Keratinocyte (primary cell): ENCODE measurements around the gene CPED1. TPM values are rescaled to one million over a fixed set of nuclear protein-coding genes. Genes with fewer than 3 reads are reported as not detected.

ENCODE experiments used
- DNase-seq: peaks from one replicate; pipeline ENCODE4 v3.0.0-alpha.2; 2011; ENCODE audit warnings: low read depth, missing footprints, low spot score
- FAIRE-seq: peaks from 2 replicates; lab custom pipeline; 2011; peaks lifted over from hg19 to GRCh38; lab: Jason Lieb, UNC
- H2AFZ ChIP-seq: 2 replicates; pipeline ENCODE4 v1.6.0; 2012; ENCODE audit warnings: low read length, control low read depth, inconsistent platforms; ENCODE audit not compliant: control insufficient read depth
- H3K27ac ChIP-seq: 2 replicates; pipeline ENCODE4 v1.5.1; 2011; ENCODE audit warnings: low read length; ENCODE audit not compliant: control insufficient read depth, insufficient read depth
- H3K27me3 ChIP-seq: 3 replicates; pipeline ENCODE4 v1.6.0; 2011; ENCODE audit warnings: low read length; ENCODE audit not compliant: control insufficient read depth, insufficient read depth; ENCODE audit errors: extremely low read depth
- H3K36me3 ChIP-seq, 2 experiments: 2 replicates in 1 of 2; 3 replicates in 1 of 2; pipeline ENCODE4 v1.5.1; 2011; ENCODE audit warnings: low read length in 2 of 2, mild to moderate bottlenecking in 1 of 2; ENCODE audit not compliant: control insufficient read depth in 2 of 2, insufficient read depth in 2 of 2; ENCODE audit errors: extremely low read depth in 1 of 2
- H3K4me1 ChIP-seq: 3 replicates; pipeline ENCODE4 v1.5.1; 2011; ENCODE audit warnings: low read length; ENCODE audit not compliant: control insufficient read depth, insufficient read depth; ENCODE audit errors: extremely low read depth
- H3K4me2 ChIP-seq: 3 replicates; pipeline ENCODE4 v1.6.0; 2011; ENCODE audit warnings: low read depth, low read length; ENCODE audit not compliant: control insufficient read depth, insufficient read depth; ENCODE audit errors: extremely low read depth
- H3K4me3 ChIP-seq, 3 experiments: fragments of 200-600 bp in 1 of 3; sonication (generic) in 1 of 3; 2 replicates in 2 of 3; 3 replicates in 1 of 3; pipeline ENCODE4 v1.5.1; 2011 to 2016; ENCODE audit warnings: low read length in 3 of 3, mild to moderate bottlenecking in 3 of 3, control low read depth in 2 of 3, inconsistent platforms in 1 of 3, low read depth in 1 of 3, mixed read lengths in 1 of 3, mixed run types in 1 of 3, moderate library complexity in 1 of 3; ENCODE audit not compliant: control insufficient read depth in 2 of 3, insufficient read depth in 2 of 3; ENCODE audit errors: extremely low read depth in 1 of 3
- H3K79me2 ChIP-seq: 2 replicates; pipeline ENCODE4 v1.6.0; 2012; ENCODE audit warnings: low read length; ENCODE audit not compliant: control insufficient read depth, insufficient read depth
- H3K9ac ChIP-seq: 3 replicates; pipeline ENCODE4 v1.6.0; 2011; ENCODE audit warnings: low read length; ENCODE audit not compliant: control insufficient read depth, insufficient read depth; ENCODE audit errors: extremely low read depth
- H3K9me1 ChIP-seq: 3 replicates; pipeline ENCODE4 v1.6.0; 2011; ENCODE audit warnings: low read length; ENCODE audit not compliant: control insufficient read depth, insufficient read depth; ENCODE audit errors: extremely low read depth
- H3K9me3 ChIP-seq: 2 replicates; pipeline ENCODE4 v1.5.1; 2012; ENCODE audit warnings: low read depth, low read length; ENCODE audit not compliant: control insufficient read depth
- H4K20me1 ChIP-seq: 3 replicates; pipeline ENCODE4 v1.6.0; 2011; ENCODE audit warnings: low read length; ENCODE audit not compliant: control insufficient read depth, insufficient read depth; ENCODE audit errors: extremely low read depth
- EZH2 ChIP-seq: IDR thresholded peaks from one replicate; pipeline ENCODE4 v1.6.1; 2012; ENCODE audit warnings: inconsistent platforms, mild to moderate bottlenecking, low read length, moderate library complexity
- dilution Hi-C: fragments of 300-500 bp; cut with MboI; formaldehyde crosslinking; loops from one replicate; pipeline ENCODE4 v1.7.0; 2020; ENCODE audit warnings: low sequenced_read_pairs; ENCODE audit not compliant: extremely low pct_ligation_motif_present
- polyA plus RNA-seq, 5 experiments: library from polyadenylated mRNA; depleted of rRNA in 3 of 5; stranded (reverse) in 3 of 5; stranded (forward) in 1 of 5; unstranded in 1 of 5; fragments of >200 nt; gene quantifications; 1 replicate in 1 of 5; 2 replicates in 3 of 5; 3 replicates in 1 of 5; pipeline versions ENCODE4 v1.2.1 to v1.2.3, GENCODE V29; 2011 to 2012; ENCODE audit warnings: missing spikeins in 2 of 5, low read depth in 1 of 5, low replicate concordance in 1 of 5
- TF ChIP-seq, protein P1 (sequence below), 3 experiments: IDR thresholded peaks in 1 of 3; conservative IDR thresholded peaks in 1 of 3; optimal IDR thresholded peaks in 1 of 3; 2 replicates in 2 of 3; 3 replicates in 1 of 3; pipeline versions ENCODE3 to v1.5.1; 2011; ENCODE audit warnings: low read length in 3 of 3, mild to moderate bottlenecking in 3 of 3, moderate library complexity in 2 of 3, control low read depth in 1 of 3, inconsistent platforms in 1 of 3; ENCODE audit not compliant: insufficient read depth in 2 of 3; ENCODE audit errors: extremely low read depth in 1 of 3

Gene CPED1
- polyA plus RNA-seq, 1 donor (not counting 4 experiments of a cell fraction or from before 2014, with no cell fraction given), result 0.62 TPM

DNA sequence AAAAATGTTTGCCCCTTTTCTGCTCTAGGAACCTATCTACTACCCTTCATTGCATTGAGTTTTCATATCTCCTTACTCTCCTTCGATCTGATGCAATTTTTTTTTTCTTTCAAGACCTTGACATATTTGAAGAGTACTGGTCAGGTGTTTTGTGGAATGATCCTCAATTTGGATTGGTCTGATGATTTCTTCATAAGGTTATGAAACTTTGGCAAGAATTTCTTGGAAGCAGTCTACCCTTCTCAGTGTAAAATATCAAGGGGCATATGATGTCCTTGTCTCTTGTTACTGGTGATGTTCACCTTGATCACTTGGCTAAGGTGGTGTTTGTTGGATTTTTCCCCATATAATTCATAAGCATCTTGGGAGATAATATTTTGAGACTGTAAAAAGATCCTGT, 64.7 kb downstream of the CPED1 start:
- dilution Hi-C loops, result no loop called here
- DNase-seq (no peak), FAIRE-seq (no peak)
- H3K27me3 ChIP-seq, result no peaks in the 10 kb centered on the region
- no peak overlapping the region for H2AFZ ChIP-seq
- H3K79me2 ChIP-seq, result no peaks in the 10 kb centered on the region
- no peak overlapping the region for H3K4me2 ChIP-seq
- no peaks in the 10 kb centered on the region for H3K4me1 ChIP-seq
- no peaks in the 10 kb centered on the region for H3K9me1 ChIP-seq
- TF ChIP-seq, protein P1, sequence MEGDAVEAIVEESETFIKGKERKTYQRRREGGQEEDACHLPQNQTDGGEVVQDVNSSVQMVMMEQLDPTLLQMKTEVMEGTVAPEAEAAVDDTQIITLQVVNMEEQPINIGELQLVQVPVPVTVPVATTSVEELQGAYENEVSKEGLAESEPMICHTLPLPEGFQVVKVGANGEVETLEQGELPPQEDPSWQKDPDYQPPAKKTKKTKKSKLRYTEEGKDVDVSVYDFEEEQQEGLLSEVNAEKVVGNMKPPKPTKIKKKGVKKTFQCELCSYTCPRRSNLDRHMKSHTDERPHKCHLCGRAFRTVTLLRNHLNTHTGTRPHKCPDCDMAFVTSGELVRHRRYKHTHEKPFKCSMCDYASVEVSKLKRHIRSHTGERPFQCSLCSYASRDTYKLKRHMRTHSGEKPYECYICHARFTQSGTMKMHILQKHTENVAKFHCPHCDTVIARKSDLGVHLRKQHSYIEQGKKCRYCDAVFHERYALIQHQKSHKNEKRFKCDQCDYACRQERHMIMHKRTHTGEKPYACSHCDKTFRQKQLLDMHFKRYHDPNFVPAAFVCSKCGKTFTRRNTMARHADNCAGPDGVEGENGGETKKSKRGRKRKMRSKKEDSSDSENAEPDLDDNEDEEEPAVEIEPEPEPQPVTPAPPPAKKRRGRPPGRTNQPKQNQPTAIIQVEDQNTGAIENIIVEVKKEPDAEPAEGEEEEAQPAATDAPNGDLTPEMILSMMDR (optimal IDR thresholded peaks at IDR 0.05 in 1 of 3, IDR thresholded peaks at IDR 0.05 in 1 of 3, conservative IDR thresholded peaks at IDR 0.05 in 1 of 3; ENCODE audit: extremely low read depth in 1 of 3, insufficient read depth in 2 of 3, low read length in 3 of 3), result no peak
- TF ChIP-seq EZH2, result no peak
- no peaks in the 10 kb centered on the region for H3K36me3 ChIP-seq
- no peak overlapping the region for H3K9ac ChIP-seq
- no peak overlapping the region for H3K27ac ChIP-seq
- H3K9me3 ChIP-seq, result no peaks in the 10 kb centered on the region
- no peaks in the 10 kb centered on the region for H4K20me1 ChIP-seq
- no peak overlapping the region for H3K4me3 ChIP-seq

DNA sequence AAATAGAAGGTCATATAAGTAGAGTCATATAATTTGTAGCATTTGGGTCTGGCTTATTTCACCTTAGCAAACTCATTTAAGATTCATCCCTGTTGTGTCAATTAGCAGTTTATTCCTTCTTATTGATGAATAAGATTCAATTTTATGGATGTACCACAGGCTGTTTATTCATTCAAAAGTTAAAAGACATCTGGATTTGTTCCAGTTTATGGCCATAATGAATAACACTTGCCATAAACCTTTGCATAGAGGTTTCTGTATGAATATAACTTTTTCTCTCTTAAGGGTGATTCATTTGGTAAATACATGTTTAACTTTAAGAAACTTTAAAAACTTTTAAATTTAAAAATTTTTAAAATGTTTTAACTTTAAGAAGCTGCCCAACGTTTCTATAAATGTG, 66.4 kb downstream of the CPED1 start:
- Histone ChIP-seq H3K9me3 (no peaks in the 10 kb centered on the region), H3K9ac (no peak overlapping the region), H3K79me2 (no peaks in the 10 kb centered on the region), H2AFZ (no peak overlapping the region), H3K4me3 (no peak overlapping the region), H3K4me2 (no peak overlapping the region), H3K27me3 (no peaks in the 10 kb centered on the region), H3K9me1 (no peaks in the 10 kb centered on the region), H3K36me3 (no peaks in the 10 kb centered on the region), H3K27ac (no peak overlapping the region), H3K4me1 (no peaks in the 10 kb centered on the region), H4K20me1 (no peaks in the 10 kb centered on the region)
- no peak for FAIRE-seq
- no peak for TF ChIP-seq EZH2
- TF ChIP-seq, protein P1 (optimal IDR thresholded peaks at IDR 0.05 in 1 of 3, IDR thresholded peaks at IDR 0.05 in 1 of 3, conservative IDR thresholded peaks at IDR 0.05 in 1 of 3; ENCODE audit: extremely low read depth in 1 of 3, insufficient read depth in 2 of 3, low read length in 3 of 3), result no peak
- dilution Hi-C loops, result no loop called here
- no peak for DNase-seq
